ENCODE data around the gene ITGB1BP1.

GRCh38 chr2:9430316-9431293, 7.3 kb upstream of the ITGB1BP1 start:
- TF ChIP-seq EZH2 (IDR thresholded peaks at IDR 0.05) (no peak), POLR2AphosphoS5 (IDR thresholded peaks at IDR 0.05; ENCODE audit: borderline replicate concordance, low read depth, low read length) (no peak)
